GM19468 (cell line): ENCODE measurements around the gene PRDM5.
"Not testable (repeated sequence)": the region's sequence is repeated elsewhere in the genome, so short reads cannot be mapped to it uniquely, and the experiment has no call there.

Experiments
- ATAC-seq: cut with Tn5 transposase; IDR thresholded peaks from one replicate; pipeline ENCODE4 v1.9.1; 2021; ENCODE audit warnings: mild to moderate bottlenecking, moderate library complexity, moderate number of reproducible peaks; ENCODE audit not compliant: unreplicated experiment; ENCODE audit errors: extremely low read depth

Gene PRDM5

DNA sequence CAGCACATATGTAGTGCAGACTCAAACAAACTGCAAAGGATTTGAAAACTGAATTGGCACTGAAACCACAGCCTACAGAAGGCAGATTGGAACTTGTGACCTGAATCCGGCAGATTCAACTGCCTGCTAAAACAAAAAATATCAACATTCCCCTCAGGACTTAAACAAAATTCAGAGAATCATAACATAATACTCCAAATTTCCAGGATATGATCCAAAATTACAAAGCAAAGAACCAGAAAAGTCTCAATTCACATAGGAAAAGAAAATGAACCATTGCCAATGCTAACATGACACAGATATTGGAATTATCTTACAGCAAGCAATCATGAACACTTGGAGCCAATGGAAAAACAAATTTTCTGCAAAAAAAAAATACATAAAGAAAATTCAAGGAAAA, 250.4 kb downstream of the PRDM5 start:
- ATAC-seq, result no peak

DNA sequence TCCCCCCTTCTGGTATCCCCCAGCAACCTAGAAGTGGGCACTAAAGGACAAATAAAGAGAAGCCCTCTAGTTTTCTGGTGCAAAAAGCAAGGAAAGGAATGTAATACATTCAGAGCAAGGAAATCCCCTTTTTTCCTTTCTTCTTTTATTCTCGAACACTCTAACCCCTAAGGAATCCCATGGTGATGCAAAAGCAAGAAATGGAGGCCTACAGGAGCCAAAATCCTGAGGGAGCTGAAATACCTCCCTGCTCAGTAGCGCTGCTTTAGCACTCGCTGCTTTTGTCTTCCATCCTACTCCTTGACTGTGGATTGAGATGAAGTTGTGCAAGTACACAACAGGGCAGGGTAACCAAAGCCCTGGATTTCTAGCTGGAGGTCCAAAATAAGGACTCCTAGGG, 251.0 kb downstream of the PRDM5 start:
- no peak for ATAC-seq

DNA sequence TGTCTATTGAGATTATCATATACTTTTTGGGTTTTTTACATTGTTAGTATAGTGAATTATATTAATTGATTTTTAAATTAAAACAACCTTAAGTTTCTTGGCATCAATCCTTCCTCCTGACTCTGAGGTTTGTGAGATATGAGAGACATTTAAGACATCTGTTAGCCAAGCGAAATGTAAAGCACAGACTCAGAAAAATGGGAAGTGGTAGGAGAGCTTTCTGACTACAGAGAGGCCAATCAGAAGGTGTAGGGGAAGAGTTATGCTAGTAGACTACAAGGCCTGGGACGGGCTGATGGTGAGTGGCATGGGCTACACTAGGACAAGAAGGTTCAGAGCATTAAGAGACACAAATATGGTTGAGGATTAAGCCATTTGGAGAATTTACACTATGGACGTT, 255.4 kb downstream of the PRDM5 start:
- no peak for ATAC-seq

DNA sequence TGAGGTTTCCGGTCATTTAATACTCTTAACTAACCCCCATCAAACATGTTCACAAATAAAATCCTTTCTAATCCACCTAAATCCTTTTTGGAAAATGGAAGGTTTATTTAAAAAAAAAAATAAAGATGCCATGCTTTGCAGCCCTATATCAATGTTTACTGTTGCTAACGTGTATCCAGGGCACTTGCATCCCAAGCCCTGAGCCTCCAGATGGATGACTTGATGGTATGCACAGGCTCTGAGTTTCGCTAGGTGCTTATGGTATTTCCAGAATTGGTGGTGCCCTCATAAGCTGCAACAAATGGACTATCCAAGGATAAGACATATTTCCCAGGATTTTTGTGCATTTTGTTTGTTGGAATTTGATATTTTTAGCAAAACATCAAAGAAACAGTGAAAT, 257.7 kb downstream of the PRDM5 start:
- ATAC-seq, result no peak

DNA sequence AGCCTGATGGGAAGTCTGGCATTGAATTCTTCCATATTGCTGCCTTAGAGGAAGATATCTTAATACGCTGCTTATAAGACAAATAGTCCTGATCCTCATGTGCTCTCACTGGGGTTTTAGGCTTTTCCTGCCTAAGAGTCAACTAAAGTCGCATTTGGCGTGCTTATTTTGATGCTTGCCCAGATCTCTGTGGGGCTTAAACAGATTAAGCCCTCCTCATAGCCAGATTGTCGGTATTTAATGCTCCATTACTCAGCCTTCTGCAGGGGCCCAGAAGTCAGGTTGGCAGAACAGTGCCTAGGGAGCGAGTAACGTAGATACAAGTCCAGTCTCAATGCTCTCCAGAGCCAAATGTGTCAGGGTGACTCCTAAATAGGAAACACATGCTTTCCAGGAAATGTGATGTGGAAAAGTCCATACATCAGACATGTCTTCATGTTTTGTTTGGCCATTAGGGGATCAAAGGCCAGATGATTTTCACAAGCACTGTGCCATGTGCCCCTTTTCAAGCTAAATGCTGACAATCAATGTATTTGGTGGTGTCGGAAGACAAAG, 262.8 kb downstream of the PRDM5 start:
- no peak for ATAC-seq

DNA sequence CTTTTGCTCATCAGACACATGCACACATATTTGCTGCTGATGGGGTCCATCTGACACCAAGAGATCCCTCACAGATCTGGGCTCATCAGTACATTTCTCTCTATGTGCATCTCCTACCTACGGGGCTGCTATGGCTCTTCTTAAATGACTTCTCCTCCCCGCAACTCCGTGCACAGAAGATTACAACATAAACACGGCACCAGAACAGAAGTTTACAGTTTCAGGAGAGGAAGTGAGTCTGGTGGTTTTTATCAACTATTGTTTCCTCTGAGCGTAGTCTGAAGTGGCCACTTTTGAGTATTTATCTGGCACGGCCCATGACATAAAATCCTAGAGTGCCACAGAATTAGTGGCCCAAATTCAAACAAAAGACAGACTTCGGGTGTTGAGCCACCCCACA, 263.8 kb downstream of the PRDM5 start:
- ATAC-seq, result no peak

DNA sequence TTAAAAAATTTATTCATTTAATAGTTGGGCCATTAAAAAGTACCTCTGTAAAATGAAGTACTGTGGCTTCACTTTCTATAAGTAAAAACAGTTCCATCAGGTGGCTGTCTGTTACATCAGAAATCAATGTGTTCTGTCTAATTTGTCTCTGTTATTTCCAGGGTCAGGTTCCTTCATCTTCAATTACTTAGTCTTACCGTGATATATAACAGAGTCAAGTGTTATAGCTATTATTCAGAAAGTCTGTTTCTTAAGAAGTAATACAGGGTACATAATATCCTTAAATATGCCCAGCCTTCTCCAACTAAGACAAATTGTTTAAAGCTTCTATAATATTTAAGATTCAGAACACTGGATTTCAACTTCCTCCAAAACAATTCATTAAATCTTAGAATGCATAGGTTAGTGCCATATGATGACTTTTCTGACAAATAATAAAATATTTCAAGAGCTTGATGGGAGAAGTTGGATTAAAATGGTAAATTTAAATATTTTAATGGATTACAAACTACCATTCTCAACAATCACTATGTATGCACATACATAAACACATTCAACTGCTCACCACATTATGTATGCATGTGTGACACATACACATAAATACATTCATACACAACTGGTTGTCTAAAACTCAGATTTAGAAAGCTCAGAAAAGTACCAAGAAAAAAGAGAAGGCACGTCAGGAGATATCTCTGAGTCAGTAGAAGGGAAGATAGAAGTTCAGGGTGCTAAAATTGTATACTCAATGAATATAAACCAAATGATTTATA, 268.5 kb downstream of the PRDM5 start:
- no peak for ATAC-seq

DNA sequence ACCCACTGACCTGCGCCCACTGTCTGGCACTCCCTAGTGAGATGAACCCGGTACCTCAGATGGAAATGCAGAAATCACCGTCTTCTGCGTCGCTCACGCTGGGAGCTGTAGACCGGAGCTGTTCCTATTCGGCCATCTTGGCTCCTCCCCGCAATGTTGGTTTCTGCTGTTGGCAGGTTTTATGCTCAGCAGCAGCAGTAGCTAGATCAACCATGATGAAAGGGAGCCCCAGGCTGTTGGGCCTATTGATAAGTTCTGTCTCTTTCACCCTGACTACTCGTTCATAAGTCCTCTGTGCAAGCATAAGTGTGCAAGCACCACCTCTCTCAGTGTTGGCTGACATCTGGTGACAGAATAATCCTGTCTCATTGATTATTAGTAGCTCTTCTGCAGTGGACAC, 274.2 kb downstream of the PRDM5 start:
- ATAC-seq, result not testable (repeated sequence)
